Fibroblast of lung (primary cell): Measurements from ENCODE around the gene EXD2. TPM values are rescaled to one million over a fixed set of nuclear protein-coding genes. Genes with fewer than 3 reads are reported as not detected.

ENCODE experiments used
- DNase-seq, 2 donors: peaks; one replicate each; pipeline versions ENCODE4 v3.0.0 to v3.0.0-alpha.2; 2010; ENCODE audit warnings: low read depth in 2 of 2
- H2AFZ ChIP-seq: 2 replicates; pipeline ENCODE4 v1.5.1; 2012; ENCODE audit warnings: low read length, control low read depth, inconsistent platforms
- H3K27ac ChIP-seq: 2 replicates; pipeline ENCODE4 v1.5.1; 2011; ENCODE audit warnings: low read length, control low read depth; ENCODE audit not compliant: insufficient read depth
- H3K27me3 ChIP-seq: 2 replicates; pipeline ENCODE4 v1.5.1; 2011; ENCODE audit warnings: mild to moderate bottlenecking, low read length; ENCODE audit not compliant: control insufficient read depth, insufficient read depth
- H3K36me3 ChIP-seq: 2 replicates; pipeline ENCODE4 v1.5.1; 2011; ENCODE audit warnings: low read length; ENCODE audit not compliant: control insufficient read depth, insufficient read depth
- H3K4me1 ChIP-seq: 2 replicates; pipeline ENCODE4 v1.5.1; 2011; ENCODE audit warnings: low read length; ENCODE audit not compliant: control insufficient read depth, insufficient read depth; ENCODE audit errors: extremely low read depth
- H3K4me2 ChIP-seq: 2 replicates; pipeline ENCODE4 v1.5.1; 2011; ENCODE audit warnings: low read length, control low read depth; ENCODE audit not compliant: insufficient read depth; ENCODE audit errors: extremely low read depth
- H3K4me3 ChIP-seq, 4 experiments: fragments of 200-600 bp in 1 of 4; sonication (generic) in 1 of 4; replicated peaks in 1 of 4; 2 replicates each; pipeline ENCODE4 v1.5.1; 2011 to 2016; ENCODE audit warnings: low read length in 4 of 4, low read depth in 3 of 4, mild to moderate bottlenecking in 3 of 4, control low read depth in 2 of 4, inconsistent platforms in 1 of 4, mixed read lengths in 1 of 4; ENCODE audit not compliant: insufficient read depth in 1 of 4; ENCODE audit errors: control extremely low read depth in 1 of 4
- H3K79me2 ChIP-seq: 2 replicates; pipeline ENCODE4 v1.5.1; 2012; ENCODE audit warnings: mild to moderate bottlenecking, low read length, inconsistent platforms; ENCODE audit not compliant: control insufficient read depth, insufficient read depth
- H3K9ac ChIP-seq: 2 replicates; pipeline ENCODE4 v1.5.1; 2011; ENCODE audit warnings: mild to moderate bottlenecking, low read length, control low read depth; ENCODE audit not compliant: insufficient read depth
- H3K9me3 ChIP-seq: 2 replicates; pipeline ENCODE4 v1.5.1; 2012; ENCODE audit warnings: low read depth, low read length; ENCODE audit not compliant: control insufficient read depth, insufficient read depth
- H4K20me1 ChIP-seq: 2 replicates; pipeline ENCODE4 v1.5.1; 2011; ENCODE audit warnings: low read length; ENCODE audit not compliant: control insufficient read depth, insufficient read depth; ENCODE audit errors: extremely low read depth
- CTCF ChIP-seq, 2 donors: IDR thresholded peaks in 1 of 2; conservative IDR thresholded peaks in 1 of 2; 1 replicate in 1 of 2; 2 replicates in 1 of 2; pipeline ENCODE4 v1.5.1; 2011 to 2012; ENCODE audit warnings: low read length in 2 of 2, control low read depth in 1 of 2, inconsistent platforms in 1 of 2, low read depth in 1 of 2, mild to moderate bottlenecking in 1 of 2
- EZH2 ChIP-seq: IDR thresholded peaks from 2 replicates; pipeline ENCODE4 v1.5.1; 2012; ENCODE audit warnings: low read length, control low read depth, mild to moderate bottlenecking; ENCODE audit errors: missing control alignments
- polyA plus RNA-seq, 2 donors: library from polyadenylated mRNA; depleted of rRNA in 1 of 2; stranded (reverse) in 1 of 2; unstranded in 1 of 2; fragments of >200 nt; gene quantifications; 2 replicates each; pipeline ENCODE4 v1.2.1, GENCODE V29; 2011 to 2012; ENCODE audit warnings: missing spikeins in 1 of 2
- total RNA-seq: library from RNA; depleted of rRNA; stranded (reverse); fragments of >200 nt; gene quantifications from 2 replicates; pipeline ENCODE4 v1.2.1, GENCODE V29; 2014

EXD2 gene
- total and polyA plus RNA-seq, 2 donors (not counting 1 experiment from before 2014, with no cell fraction given), result 25.5 to 27.7 TPM

DNA sequence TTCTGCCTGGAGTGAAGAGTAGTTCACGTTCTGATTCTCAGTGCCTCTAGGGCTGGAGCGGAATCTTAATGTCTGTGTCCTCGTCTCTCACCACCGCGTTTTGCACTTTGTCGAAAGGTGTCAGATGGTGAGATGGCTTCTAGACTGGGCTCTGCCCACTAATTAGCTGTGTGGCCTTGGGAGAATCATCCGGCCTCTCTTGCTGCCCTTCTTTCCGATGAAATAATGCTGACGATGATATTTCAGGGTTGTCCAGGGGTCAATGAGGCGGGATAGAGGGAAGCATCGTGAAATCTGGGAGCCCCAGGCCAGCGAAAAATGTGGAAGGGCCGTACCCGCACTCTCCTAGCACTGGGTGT lies 67.8 kb downstream of the EXD2 start:
- Histone ChIP-seq H3K4me1 (peaks cover 21% of the 10 kb centered on the region), H2AFZ (no peak overlapping the region), H3K79me2 (no peaks in the 10 kb centered on the region), H3K27ac (no peak overlapping the region), H4K20me1 (no peaks in the 10 kb centered on the region), H3K4me3 (peak overlapping the region in 3 of 4 experiments; percentile 19 to 72 (median 67)), H3K9me3 (no peaks in the 10 kb centered on the region), H3K27me3 (peaks cover 9% of the 10 kb centered on the region), H3K9ac (no peak overlapping the region), H3K4me2 (peak overlapping the region; percentile 53), H3K36me3 (no peaks in the 10 kb centered on the region)
- DNase-seq, result no peak
- TF ChIP-seq CTCF (conservative IDR thresholded peaks at IDR 0.05 in 1 of 2, IDR thresholded peaks at IDR 0.05 in 1 of 2; ENCODE audit: low read depth in 1 of 2, low read length in 2 of 2) (no peak), EZH2 (no peak)

- peak in 1 of 2 donors; percentile 42 for DNase-seq
- no peaks in the 10 kb centered on the region for H4K20me1 ChIP-seq
- H3K9ac ChIP-seq, result peak within 1 kb of the TSS; percentile 70
- H3K4me2 ChIP-seq, result peak within 1 kb of the TSS; percentile 89
- no peaks in the 10 kb centered on the region for H3K9me3 ChIP-seq
- H3K27ac ChIP-seq, result no peak within 1 kb of the TSS
- TF ChIP-seq EZH2, result peak; percentile 54
- TF ChIP-seq CTCF (conservative IDR thresholded peaks at IDR 0.05 in 1 of 2, IDR thresholded peaks at IDR 0.05 in 1 of 2; ENCODE audit: low read depth in 1 of 2, low read length in 2 of 2), result peak in 1 of 2 donors; percentile 29
- H3K36me3 ChIP-seq, result no peaks in the 10 kb centered on the region
- H3K79me2 ChIP-seq, result no peaks in the 10 kb centered on the region
- peak within 1 kb of the TSS; percentile 37 to 72 (median 59) for H3K4me3 ChIP-seq
- H3K4me1 ChIP-seq, result peaks cover 23% of the 10 kb centered on the region
- H3K27me3 ChIP-seq, result peaks cover 9% of the 10 kb centered on the region
- peak within 1 kb of the TSS; percentile 78 for H2AFZ ChIP-seq
Observed at GRCh38 chr14:69259527-69260189, 68.4 kb downstream of the EXD2 start, which contains the start of gene GALNT16. Gene GALNT16, plus strand, starts transcription at chr14:69260158. Its CDS starts 133 bp downstream, at chr14:69260291.

- peak; percentile 25 to 32 for DNase-seq
- Histone ChIP-seq H3K79me2 (no peaks in the 10 kb centered on the region), H3K4me3 (peak overlapping the region; percentile 37 to 72 (median 59)), H3K4me1 (peaks cover 23% of the 10 kb centered on the region), H2AFZ (peak overlapping the region; percentile 78), H3K27ac (no peak overlapping the region), H3K9me3 (no peaks in the 10 kb centered on the region), H3K27me3 (peaks cover 9% of the 10 kb centered on the region), H3K36me3 (no peaks in the 10 kb centered on the region), H4K20me1 (no peaks in the 10 kb centered on the region), H3K4me2 (peak overlapping the region; percentile 89), H3K9ac (peak overlapping the region; percentile 70)
- TF ChIP-seq EZH2 (no peak), CTCF (conservative IDR thresholded peaks at IDR 0.05 in 1 of 2, IDR thresholded peaks at IDR 0.05 in 1 of 2; ENCODE audit: low read depth in 1 of 2, low read length in 2 of 2) (no peak)
Observed at GRCh38 chr14:69260190-69260860, 69.0 kb downstream of the EXD2 start.
